Activated CD4-positive, alpha-beta T cell treated with anti-CD3 and anti-CD28 coated beads for 48 hours (primary cell): Measurements from ENCODE around the gene GAS2L3.
A peak's percentile ranks its signal among the peaks of the same experiment; 100 is the strongest.

ENCODE experiments used
- DNase-seq: peaks from one replicate; pipeline ENCODE4 v3.0.0-alpha.2; 2020

The GAS2L3 gene

DNA sequence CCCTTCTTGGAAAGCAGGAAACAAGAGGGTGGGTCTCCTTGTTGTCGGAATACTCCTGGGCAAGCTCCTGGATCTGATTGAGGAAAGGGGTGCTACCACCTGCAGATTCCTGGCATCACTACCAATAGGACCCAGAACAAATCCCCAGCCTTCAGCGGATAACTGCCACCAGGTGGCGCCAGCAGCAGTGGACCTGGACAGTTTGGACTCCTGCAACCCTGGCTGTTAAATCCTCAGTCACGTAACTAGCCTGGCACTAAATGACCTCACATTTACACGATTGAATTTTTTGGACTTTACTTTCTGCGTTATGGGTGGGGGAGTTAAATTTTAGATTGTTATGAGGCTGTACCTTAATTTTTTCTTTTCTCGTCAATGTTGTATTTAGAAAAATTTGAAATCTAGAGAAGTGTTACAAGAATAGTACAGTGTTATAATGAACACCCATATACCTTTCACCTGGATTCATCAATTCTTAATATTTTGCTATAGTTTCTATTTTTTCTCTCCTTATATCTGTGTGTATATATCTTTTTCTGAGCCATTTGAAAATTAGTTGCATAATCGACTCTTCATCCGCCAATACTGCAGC lies 95.6 kb downstream of the GAS2L3 start:
- peak; percentile 73 for DNase-seq

DNA sequence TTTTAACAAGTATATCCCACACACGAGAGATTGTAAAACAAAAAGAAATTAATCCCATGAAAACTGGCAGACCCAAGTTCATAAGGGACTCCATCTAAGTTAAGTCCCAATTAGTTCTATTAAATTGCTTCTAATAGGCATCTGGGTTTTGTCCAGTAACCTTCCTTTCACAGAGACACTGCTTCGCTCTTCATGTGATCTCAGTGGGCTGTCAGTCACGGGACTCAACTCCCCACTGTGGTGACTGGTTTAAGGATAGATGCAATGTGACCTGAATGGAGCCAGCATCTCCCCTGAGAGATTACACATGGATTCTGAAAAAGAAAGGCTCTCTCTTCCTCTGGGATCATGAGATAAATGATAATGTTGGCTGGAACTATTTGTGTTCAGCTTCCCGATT lies 96.4 kb downstream of the GAS2L3 start:
- no peak for DNase-seq

DNA sequence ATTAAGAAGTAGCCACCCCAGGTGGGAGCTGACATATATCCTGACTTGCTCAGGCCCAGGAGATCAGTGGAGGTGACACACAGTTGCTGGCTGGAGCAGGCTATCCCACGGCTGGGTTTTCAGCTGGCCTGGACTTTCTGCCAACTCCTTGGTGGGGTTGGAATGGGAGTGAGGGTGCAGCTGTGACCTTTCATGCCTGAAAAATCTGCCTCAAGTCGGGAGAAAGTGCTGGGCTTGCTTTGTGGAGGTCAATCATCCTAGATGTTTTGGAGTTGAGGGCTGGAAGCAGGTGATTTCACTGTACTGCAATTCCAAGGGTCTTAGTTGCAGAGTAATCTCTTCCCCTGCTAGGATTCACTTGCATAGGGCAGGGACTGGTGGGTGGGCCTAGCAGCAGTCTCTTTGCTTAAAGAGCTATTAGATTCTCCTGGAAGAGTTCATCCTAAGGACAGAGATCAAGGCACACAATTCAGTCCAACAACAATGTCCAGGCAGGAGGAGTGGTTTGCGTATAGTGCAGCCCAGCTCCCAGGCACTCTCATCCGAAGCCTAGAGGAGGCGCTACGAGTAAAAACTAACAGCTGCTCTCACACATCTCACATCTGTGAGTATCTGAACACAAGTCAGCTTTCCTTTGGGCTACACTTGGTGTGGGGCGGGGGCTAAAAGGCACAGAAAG lies 98.1 kb downstream of the GAS2L3 start:
- DNase-seq: no peak

DNA sequence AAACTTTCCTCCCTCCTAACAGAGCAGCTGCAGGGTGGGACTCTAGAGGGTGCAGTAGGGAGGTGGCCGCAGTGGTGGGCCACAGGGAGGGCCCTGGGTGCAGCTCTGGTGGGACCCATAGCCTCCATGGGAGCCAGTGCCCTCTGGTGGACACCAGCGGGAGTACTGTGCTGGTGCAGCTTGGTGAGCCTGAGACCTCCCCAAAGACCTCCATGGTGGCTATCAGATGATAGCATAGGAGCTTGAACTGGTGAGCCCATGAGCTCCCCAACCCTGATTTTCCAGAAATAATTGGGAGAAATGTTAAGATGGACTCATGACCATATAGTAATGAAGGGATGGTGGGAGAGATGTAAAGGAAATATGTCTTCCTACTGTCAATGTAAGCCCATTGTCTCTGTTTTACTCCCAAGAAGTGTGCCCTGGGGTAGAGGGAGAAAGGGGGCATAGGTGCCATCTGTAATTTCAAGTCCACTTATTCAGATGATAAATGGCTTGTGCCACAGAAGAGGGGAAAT lies 98.7 kb downstream of the GAS2L3 start:
- peak; percentile 62 for DNase-seq

DNA sequence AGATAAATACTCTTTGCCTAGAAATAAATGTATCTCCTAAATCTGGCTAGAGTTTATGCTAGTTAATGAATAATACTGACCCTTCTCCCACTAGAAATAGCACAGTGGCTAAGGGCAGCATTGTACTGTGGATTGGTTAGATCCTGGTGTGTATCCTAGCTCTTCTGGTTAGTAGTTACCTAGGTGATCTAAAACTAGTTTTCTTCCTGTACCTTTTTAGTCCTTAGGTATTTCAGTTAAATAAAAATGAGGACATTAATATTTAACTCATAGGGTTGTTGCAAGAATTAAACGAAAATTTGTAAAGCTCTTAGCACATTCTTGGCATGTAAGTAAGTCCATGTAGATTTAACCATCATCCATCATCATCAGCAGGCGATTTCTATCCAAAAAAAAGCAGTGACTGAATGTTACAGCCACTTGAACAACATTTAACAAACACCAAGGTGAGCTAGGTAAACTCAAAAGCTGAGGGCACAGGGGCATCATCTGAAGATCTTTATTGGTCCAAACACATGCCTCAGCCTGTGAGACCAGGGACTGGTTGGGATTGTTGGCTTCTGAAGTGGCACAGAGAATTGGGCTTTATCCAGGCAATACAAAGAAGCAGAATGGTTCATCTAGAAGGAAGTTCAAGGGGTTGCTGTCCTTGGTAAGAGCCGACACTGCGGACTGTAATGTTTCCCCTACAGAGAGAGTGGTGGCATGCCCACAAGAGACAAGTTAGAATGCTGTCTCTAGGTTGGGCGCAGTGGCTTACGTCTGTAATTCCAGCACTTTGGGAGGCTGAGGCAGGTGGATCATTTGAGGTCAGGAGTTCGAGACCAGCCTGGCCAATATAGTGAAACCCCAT lies 100.8 kb downstream of the GAS2L3 start:
- DNase-seq: no peak
